GM12878 (cell line): ENCODE results near the gene RAD51B. TPM values are rescaled to one million over a fixed set of nuclear protein-coding genes. Genes with fewer than 3 reads are reported as not detected.

Source experiments
- ATAC-seq: fragments of 200-7000 bp; cut with Tn5 transposase; 3 replicates; pipeline ENCODE4 v1.9.1; 2020; ENCODE audit warnings: mild to moderate bottlenecking, moderate library complexity
- BruUV-seq: library from RNA; stranded (reverse); fragments of 400-500 nt; replicated peaks from 2 replicates; lab custom pipeline; 2021; lab: Mats Ljungman, UMichigan
- CTCF ChIA-PET: fragments of 300-600 bp; sonication (Branson Sonifier 250); formaldehyde crosslinking; extraction: SDS; loops from one replicate; lab custom pipeline; 2021; ENCODE audit warnings: inconsistent platforms; lab: Yijun Ruan, JAX
- POLR2A ChIA-PET: fragments of 350-600 bp; formaldehyde crosslinking; extraction: SDS; loops from one replicate; lab custom pipeline; 2021; ENCODE audit warnings: inconsistent platforms; lab: Charles Lee
- RAD21 ChIA-PET: fragments of 300-600 bp; sonication (Branson Sonifier 250); formaldehyde crosslinking; loops from one replicate; lab custom pipeline; 2023; ENCODE audit warnings: antibody characterized with exemption; ENCODE audit not compliant: unreplicated experiment; lab: Charles Lee
- SMC1A ChIA-PET: fragments of 300-600 bp; sonication (Branson Sonifier 250); formaldehyde crosslinking; loops from one replicate; lab custom pipeline; 2023; ENCODE audit not compliant: unreplicated experiment, uncharacterized antibody; lab: Charles Lee
- DNase-seq: peaks from one replicate; pipeline ENCODE4 v3.0.0-alpha.2; 2011; ENCODE audit warnings: low read depth, low spot score
- FAIRE-seq: peaks from 3 replicates; lab custom pipeline; 2011; peaks lifted over from hg19 to GRCh38; lab: Jason Lieb, UNC
- H2AFZ ChIP-seq: 2 replicates; pipeline ENCODE4 v1.6.0; 2011; ENCODE audit warnings: low read depth, low read length, control low read depth; ENCODE audit not compliant: control insufficient read depth
- H3K27ac ChIP-seq: 2 replicates; pipeline ENCODE4 v1.5.1; 2011; ENCODE audit warnings: control low read depth; ENCODE audit not compliant: control insufficient read depth, insufficient read depth
- H3K27me3 ChIP-seq, 2 experiments: replicated peaks in 1 of 2; 2 replicates each; pipeline versions ENCODE4 v1.6.0 to v1.6.1; 2011; ENCODE audit warnings: low read length in 1 of 2; ENCODE audit not compliant: control insufficient read depth in 2 of 2, insufficient read depth in 2 of 2
- H3K36me3 ChIP-seq, 2 experiments: 2 replicates each; pipeline ENCODE4 v1.5.1; 2011; ENCODE audit warnings: low read length in 1 of 2; ENCODE audit not compliant: control insufficient read depth in 2 of 2, insufficient read depth in 2 of 2
- H3K4me1 ChIP-seq: 2 replicates; pipeline ENCODE4 v1.6.1; 2011; ENCODE audit warnings: mild to moderate bottlenecking, low read length, moderate library complexity, mixed read lengths; ENCODE audit not compliant: control insufficient read depth, insufficient read depth
- H3K4me2 ChIP-seq: 2 replicates; pipeline ENCODE4 v1.6.0; 2011; ENCODE audit warnings: control low read depth; ENCODE audit not compliant: control insufficient read depth, insufficient read depth
- H3K4me3 ChIP-seq: fragments of 200-600 bp; sonication (generic); 2 replicates; pipeline ENCODE4 v1.5.1; 2016
- H3K79me2 ChIP-seq: 2 replicates; pipeline ENCODE4 v1.6.0; 2011; ENCODE audit warnings: low read length; ENCODE audit not compliant: control insufficient read depth, insufficient read depth
- H3K9ac ChIP-seq: 2 replicates; pipeline ENCODE4 v1.8.0; 2011; ENCODE audit warnings: low read length, control low read depth, mixed read lengths; ENCODE audit not compliant: control insufficient read depth, insufficient read depth
- H3K9me3 ChIP-seq: replicated peaks from 3 replicates; pipeline ENCODE4 v1.5.1; 2011; ENCODE audit warnings: mild to moderate bottlenecking, low read length; ENCODE audit not compliant: control insufficient read depth, insufficient read depth
- H4K20me1 ChIP-seq: 2 replicates; pipeline ENCODE4 v1.6.0; 2011; ENCODE audit not compliant: control insufficient read depth, insufficient read depth
- BACH1 ChIP-seq: fragments of 450-650 bp; IDR thresholded peaks from 2 replicates; pipeline ENCODE4 v1.6.1; 2017; ENCODE audit warnings: mild to moderate bottlenecking, borderline replicate concordance
- BMI1 ChIP-seq: fragments of 450-650 bp; IDR thresholded peaks from 2 replicates; pipeline ENCODE4 v1.6.1; 2016; ENCODE audit warnings: mild to moderate bottlenecking, moderate library complexity, borderline replicate concordance
- CHD2 ChIP-seq: IDR thresholded peaks from 2 replicates; pipeline ENCODE4 v1.6.1; 2011; ENCODE audit warnings: low read depth, low read length, improper control_type of control experiment, borderline replicate concordance
- EED ChIP-seq: sonication (generic); IDR thresholded peaks from 2 replicates; pipeline ENCODE4 v1.6.1; 2016; ENCODE audit warnings: antibody characterized with exemption, low read depth
- HDAC6 ChIP-seq: fragments of 200-600 bp; sonication (generic); IDR thresholded peaks from one replicate; pipeline ENCODE4 v1.8.0; 2017; ENCODE audit warnings: antibody characterized with exemption; ENCODE audit not compliant: unreplicated experiment
- IKZF1 ChIP-seq: fragments of 450-650 bp; conservative IDR thresholded peaks from 2 replicates; pipeline ENCODE4 v1.6.1; 2017; ENCODE audit warnings: antibody characterized with exemption, mild to moderate bottlenecking
- IKZF2 ChIP-seq, 2 experiments: fragments of 450-650 bp; IDR thresholded peaks; 2 replicates each; pipeline ENCODE4 v1.6.1; 2017; ENCODE audit warnings: mild to moderate bottlenecking in 2 of 2, moderate library complexity in 2 of 2
- KDM1A ChIP-seq: fragments of 200-600 bp; sonication (generic); IDR thresholded peaks from 2 replicates; pipeline ENCODE4 v1.6.1; 2016; ENCODE audit warnings: borderline replicate concordance
- NFYB ChIP-seq: IDR thresholded peaks from 2 replicates; pipeline ENCODE4 v1.6.1; 2011; ENCODE audit warnings: low read depth, mild to moderate bottlenecking, low read length, improper control_type of control experiment, moderate library complexity; ENCODE audit not compliant: insufficient read depth
- NRF1 ChIP-seq: conservative IDR thresholded peaks from 2 replicates; pipeline ENCODE4 v1.6.1; 2011; ENCODE audit warnings: mild to moderate bottlenecking, low read depth, low read length, improper control_type of control experiment
- PAX8 ChIP-seq: fragments of 450-650 bp; IDR thresholded peaks from 2 replicates; pipeline ENCODE4 v1.6.1; 2017; ENCODE audit warnings: mild to moderate bottlenecking, moderate library complexity
- PML ChIP-seq: IDR thresholded peaks from 2 replicates; pipeline ENCODE4 v1.6.1; 2012; ENCODE audit warnings: low read length, inconsistent platforms
- POLR2AphosphoS5 ChIP-seq: IDR thresholded peaks from 2 replicates; pipeline ENCODE4 v1.6.1; 2011; ENCODE audit warnings: mild to moderate bottlenecking, low read length, inconsistent platforms
- RAD21 ChIP-seq: IDR thresholded peaks from 2 replicates; pipeline ENCODE4 v1.6.1; 2011; ENCODE audit warnings: mild to moderate bottlenecking, low read depth, low read length, moderate library complexity; ENCODE audit not compliant: insufficient read depth
- RCOR1 ChIP-seq: conservative IDR thresholded peaks from 2 replicates; pipeline ENCODE4 v1.6.1; 2012; ENCODE audit warnings: low read depth, low read length, improper control_type of control experiment
- TCF12 ChIP-seq: IDR thresholded peaks from 2 replicates; pipeline ENCODE4 v1.6.1; 2011; ENCODE audit warnings: low read depth, mild to moderate bottlenecking, low read length
- YBX1 ChIP-seq: fragments of 450-650 bp; IDR thresholded peaks from 2 replicates; pipeline ENCODE4 v1.6.1; 2016; ENCODE audit warnings: antibody characterized with exemption
- ZNF207 ChIP-seq: fragments of 450-650 bp; IDR thresholded peaks from 2 replicates; pipeline ENCODE4 v1.6.1; 2014; ENCODE audit warnings: antibody characterized with exemption, mild to moderate bottlenecking, borderline replicate concordance
- ZNF274 ChIP-seq: IDR thresholded peaks from one replicate; pipeline ENCODE4 v1.8.0; 2011; ENCODE audit not compliant: insufficient read length, insufficient read depth
- WGBS: methylation state at CpG from one replicate; pipeline ENCODE4 v1.1.6; 2016; ENCODE audit warnings: low lambda C conversion rate; ENCODE audit not compliant: insufficient replicate concordance, insufficient coverage; ENCODE audit errors: missing lambda C conversion rate; 5-methylcytosine and 5-hydroxymethylcytosine counted together
- in situ Hi-C: fragments of 300-500 bp; cut with MboI; formaldehyde crosslinking; loops from 9 replicates; pipeline ENCODE4 v1.14.3; 2018; ENCODE audit warnings: mixed read lengths
- intact Hi-C: fragments of 100-400 bp; cut with micrococcal nuclease; formaldehyde crosslinking; loops from one replicate; pipeline ENCODE4 v1.14.2; 2022; ENCODE audit not compliant: unreplicated experiment
- polyA plus RNA-seq, 11 experiments: library from polyadenylated mRNA; depleted of rRNA in 4 of 11; unstranded in 6 of 11; stranded (reverse) in 5 of 11; fragments of >200 nt; fragmentation: Nextera tagmentation in 4 of 11; fragmentation: Illumina TruSeq in 1 of 11; extraction: Ambion mirVana in 4 of 11; extraction: Trizol in 1 of 11; gene quantifications; 1 replicate in 1 of 11; 2 replicates in 10 of 11; pipeline versions ENCODE4 v1.2.1 to v1.2.3, GENCODE V29; 2011 to 2016; ENCODE audit warnings: inconsistent platforms in 2 of 11, missing spikeins in 2 of 11, low read depth in 1 of 11
- total RNA-seq, 4 experiments: library from RNA; depleted of rRNA in 3 of 4; stranded (reverse); fragments of >200 nt in 3 of 4; fragmentation: Illumina TruSeq in 1 of 4; extraction: Trizol in 1 of 4; gene quantifications; 2 replicates each; pipeline versions ENCODE4 v1.2.1 to v1.2.3, GENCODE V29; 2013 to 2021
- TF ChIP-seq, protein P1 (sequence below): fragments of 450-650 bp; formaldehyde crosslinking; IDR thresholded peaks from 2 replicates; pipeline ENCODE4 v1.4.0; 2020; ENCODE audit warnings: mild to moderate bottlenecking, moderate library complexity

Gene RAD51B
- total and polyA plus RNA-seq, 10 of the 15 experiments (the other 5 are each of a cell fraction or from before 2014, with no cell fraction given) = 9.8 to 26.8 (median 21.3) TPM

DNA sequence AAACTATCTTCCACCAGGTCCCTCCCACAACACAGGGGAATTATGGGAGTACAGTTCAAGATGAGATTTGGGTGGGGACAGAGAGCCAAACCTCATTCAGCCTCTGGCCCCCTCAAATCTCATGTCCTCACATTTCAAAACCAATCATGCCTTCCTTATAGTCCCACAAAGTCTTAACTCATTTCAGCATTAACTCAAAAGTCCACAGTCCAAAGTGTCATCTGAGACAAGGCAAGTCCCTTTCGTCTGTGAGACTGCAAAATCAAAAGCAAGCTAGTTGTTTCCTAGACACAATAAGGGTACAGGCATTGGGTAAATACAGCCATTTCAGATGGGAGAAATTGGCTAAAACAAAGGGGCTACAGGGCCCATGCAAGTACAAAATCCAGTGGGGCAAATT lies 147.6 kb downstream of the RAD51B start:
- WGBS = 100% methylated on average over 1 of the region's 1 CpG
- DNase-seq (no peak), FAIRE-seq (no peak), ATAC-seq (no peak)
- Histone ChIP-seq H3K4me1 (peaks cover 10% of the 10 kb centered on the region; the same call in 1 of the 2 replicates), H3K9ac (no peak overlapping the region), H3K27me3 (no peaks in the 10 kb centered on the region), H3K4me2 (no peak overlapping the region), H3K9me3 (no peaks in the 10 kb centered on the region; the same call in none of the 3 replicates), H3K4me3 (no peak overlapping the region), H3K79me2 (no peaks in the 10 kb centered on the region), H3K36me3 (no peaks in the 10 kb centered on the region), H2AFZ (no peak overlapping the region), H3K27ac (no peak overlapping the region), H4K20me1 (no peaks in the 10 kb centered on the region)
- intact Hi-C loops = no loop called here
- BruUV-seq = no TSS peak
- ChIA-PET CTCF (interaction anchor here (0.9 kb wide), 1 partner anchor 35 kb away, joined by 3 read pairs; no protein-coding TSS in a partner anchor), SMC1A (interaction anchor here (0.8 to 1.3 kb wide), 3 partner anchors 18 to 119 kb away, joined by 3 to 5 read pairs (median 3); no protein-coding TSS in a partner anchor), POLR2A (no interaction called here), RAD21 (no interaction called here)
- TF ChIP-seq IKZF1 (no peak), POLR2AphosphoS5 (no peak), NRF1 (no peak), PML (no peak), BMI1 (no peak), HDAC6 (no peak), IKZF2 (IDR thresholded peaks at IDR 0.05) (no peak), NFYB (no peak), CHD2 (no peak), EED (no peak), TCF12 (no peak), PAX8 (no peak), KDM1A (no peak), YBX1 (no peak), BACH1 (no peak), RAD21 (no peak), ZNF274 (no peak), RCOR1 (no peak), ZNF207 (no peak)
- TF ChIP-seq, protein P1, sequence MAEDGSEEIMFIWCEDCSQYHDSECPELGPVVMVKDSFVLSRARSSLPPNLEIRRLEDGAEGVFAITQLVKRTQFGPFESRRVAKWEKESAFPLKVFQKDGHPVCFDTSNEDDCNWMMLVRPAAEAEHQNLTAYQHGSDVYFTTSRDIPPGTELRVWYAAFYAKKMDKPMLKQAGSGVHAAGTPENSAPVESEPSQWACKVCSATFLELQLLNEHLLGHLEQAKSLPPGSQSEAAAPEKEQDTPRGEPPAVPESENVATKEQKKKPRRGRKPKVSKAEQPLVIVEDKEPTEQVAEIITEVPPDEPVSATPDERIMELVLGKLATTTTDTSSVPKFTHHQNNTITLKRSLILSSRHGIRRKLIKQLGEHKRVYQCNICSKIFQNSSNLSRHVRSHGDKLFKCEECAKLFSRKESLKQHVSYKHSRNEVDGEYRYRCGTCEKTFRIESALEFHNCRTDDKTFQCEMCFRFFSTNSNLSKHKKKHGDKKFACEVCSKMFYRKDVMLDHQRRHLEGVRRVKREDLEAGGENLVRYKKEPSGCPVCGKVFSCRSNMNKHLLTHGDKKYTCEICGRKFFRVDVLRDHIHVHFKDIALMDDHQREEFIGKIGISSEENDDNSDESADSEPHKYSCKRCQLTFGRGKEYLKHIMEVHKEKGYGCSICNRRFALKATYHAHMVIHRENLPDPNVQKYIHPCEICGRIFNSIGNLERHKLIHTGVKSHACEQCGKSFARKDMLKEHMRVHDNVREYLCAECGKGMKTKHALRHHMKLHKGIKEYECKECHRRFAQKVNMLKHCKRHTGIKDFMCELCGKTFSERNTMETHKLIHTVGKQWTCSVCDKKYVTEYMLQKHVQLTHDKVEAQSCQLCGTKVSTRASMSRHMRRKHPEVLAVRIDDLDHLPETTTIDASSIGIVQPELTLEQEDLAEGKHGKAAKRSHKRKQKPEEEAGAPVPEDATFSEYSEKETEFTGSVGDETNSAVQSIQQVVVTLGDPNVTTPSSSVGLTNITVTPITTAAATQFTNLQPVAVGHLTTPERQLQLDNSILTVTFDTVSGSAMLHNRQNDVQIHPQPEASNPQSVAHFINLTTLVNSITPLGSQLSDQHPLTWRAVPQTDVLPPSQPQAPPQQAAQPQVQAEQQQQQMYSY (CRISPR knock-in tag) = no peak
- in situ Hi-C loops = no loop called here
